Body of pancreas (tissue), 4 donors: ENCODE results near the gene ZFR. TPM values are rescaled to one million over a fixed set of nuclear protein-coding genes. Genes with fewer than 3 reads are reported as not detected.
"Not testable (repeated sequence)": the region's sequence is repeated elsewhere in the genome, so short reads cannot be mapped to it uniquely, and the experiment has no call there.

Experiments used
- ATAC-seq: fragments of 150-250 bp; one replicate; pipeline ENCODE4 v1.9.1; 2016
- DNase-seq, 4 donors: peaks; one replicate each; pipeline ENCODE4 v3.0.0-alpha.2; 2019
- H3K27ac ChIP-seq, 4 donors: fragments of 200-600 bp; sonication (generic); 1 replicate in 3 of 4; 2 replicates in 1 of 4; pipeline versions ENCODE4 v1.5.1 to v1.6.1; 2016 to 2019; ENCODE audit warnings: mild to moderate bottlenecking in 1 of 4, mixed read lengths in 1 of 4, moderate library complexity in 1 of 4
- H3K27me3 ChIP-seq, 2 donors: fragments of 200-600 bp; sonication (generic); one replicate each; pipeline ENCODE4 v1.6.0; 2016; ENCODE audit warnings: mild to moderate bottlenecking in 1 of 2
- H3K36me3 ChIP-seq, 2 donors: fragments of 200-600 bp; sonication (generic); replicated peaks in 1 of 2; 2 replicates each; pipeline ENCODE4 v1.5.1; 2016; ENCODE audit warnings: low read depth in 2 of 2; ENCODE audit not compliant: insufficient read depth in 1 of 2
- H3K4me1 ChIP-seq: fragments of 200-600 bp; sonication (generic); one replicate; pipeline ENCODE4 v1.6.0; 2016
- H3K4me3 ChIP-seq, 2 donors: fragments of 200-600 bp; sonication (generic); 1 replicate in 1 of 2; 2 replicates in 1 of 2; pipeline ENCODE4 v1.5.1; 2016 to 2019
- H3K9me3 ChIP-seq, 3 donors: fragments of 200-600 bp; sonication (generic); 1 replicate in 2 of 3; 2 replicates in 1 of 3; pipeline ENCODE4 v1.5.1; 2016
- CTCF ChIP-seq, 7 experiments: fragments of 450-650 bp in 4 of 7; fragments of 200-600 bp in 3 of 7; sonication (generic) in 3 of 7; IDR thresholded peaks; one replicate each; pipeline ENCODE4 v1.5.1; 2016 to 2019; ENCODE audit warnings: antibody characterized with exemption in 7 of 7
- POLR2A ChIP-seq, 3 donors: fragments of 450-650 bp; IDR thresholded peaks; one replicate each; pipeline ENCODE4 v1.6.1; 2016; ENCODE audit warnings: antibody characterized with exemption in 3 of 3, mild to moderate bottlenecking in 2 of 3
- WGBS, 2 donors: methylation state at CpG; one replicate each; pipeline ENCODE4 v1.1.5; 2017; 5-methylcytosine and 5-hydroxymethylcytosine counted together
- intact Hi-C: fragments of 100-400 bp; cut with DNase I; formaldehyde crosslinking; loops from one replicate; pipeline ENCODE4 v1.15.1; 2023
- total RNA-seq, 2 donors: library from RNA; depleted of rRNA; stranded (reverse); fragments of >200 nt; gene quantifications; one replicate each; pipeline ENCODE4 v1.1.0, GENCODE V29; 2016

The ZFR gene
- total RNA-seq, 2 donors from 2014 or later: 25.1 to 48.0 TPM

- intact Hi-C loops: no loop called here
These were observed 119.5 kb downstream of the ZFR start for GRCh38 chr5:32325062-32325461.

GRCh38 chr5:32323741-32324140 is 120.8 kb downstream of the ZFR start:
- TF ChIP-seq POLR2A (IDR thresholded peaks at IDR 0.05) (no peak), CTCF (IDR thresholded peaks at IDR 0.05) (no peak)
- no peaks in the 10 kb centered on the region for H3K27me3 ChIP-seq
- ATAC-seq (no peak), DNase-seq (no peak)
- H3K27ac ChIP-seq: no peak overlapping the region
- H3K4me1 ChIP-seq: peaks cover 10% of the 10 kb centered on the region
- no peak overlapping the region for H3K4me3 ChIP-seq
- no peaks in the 10 kb centered on the region for H3K9me3 ChIP-seq
- no peaks in the 10 kb centered on the region for H3K36me3 ChIP-seq
- intact Hi-C loops: loop anchor here (5.0 kb wide), 1 partner anchor 91 kb away; no protein-coding TSS in a partner anchor
- 86 to 91% methylated on average over 8 of the region's 8 CpGs for WGBS, 2 donors

More at GRCh38 chr5:32325062-32325461, 119.5 kb downstream of the ZFR start:
- H3K27me3 ChIP-seq: no peaks in the 10 kb centered on the region
- H3K4me1 ChIP-seq: peaks cover 21% of the 10 kb centered on the region
- no peaks in the 10 kb centered on the region for H3K36me3 ChIP-seq
- no peak for DNase-seq
- no peak overlapping the region for H3K4me3 ChIP-seq
- H3K9me3 ChIP-seq: no peaks in the 10 kb centered on the region
- peak overlapping the region in 1 of 4 donors; percentile 42 for H3K27ac ChIP-seq
- WGBS, 2 donors: 59 to 72% methylated on average over 3 of the region's 3 CpGs
- TF ChIP-seq POLR2A (IDR thresholded peaks at IDR 0.05) (no peak), CTCF (IDR thresholded peaks at IDR 0.05) (no peak)
- no peak for ATAC-seq

- Histone ChIP-seq H3K4me3 (no peak overlapping the region), H3K27me3 (no peaks in the 10 kb centered on the region), H3K4me1 (peaks cover 10% of the 10 kb centered on the region), H3K27ac (no peak overlapping the region), H3K9me3 (no peaks in the 10 kb centered on the region), H3K36me3 (no peaks in the 10 kb centered on the region)
- intact Hi-C loops: loop anchor here (5.0 kb wide), 1 partner anchor 91 kb away; no protein-coding TSS in a partner anchor
- ATAC-seq: no peak
- no peak for DNase-seq
- 91 to 97% methylated on average over 9 to 12 of the region's 12 CpGs for WGBS, 2 donors
- TF ChIP-seq POLR2A (IDR thresholded peaks at IDR 0.05): no peak
- TF ChIP-seq CTCF (IDR thresholded peaks at IDR 0.05): no peak
These were observed 121.7 kb downstream of the ZFR start for GRCh38 chr5:32322882-32323281.

- DNase-seq, ATAC-seq, H3K4me3 ChIP-seq, H3K27me3 ChIP-seq, H3K9me3 ChIP-seq, H3K27ac ChIP-seq, H3K36me3 ChIP-seq: not testable (repeated sequence)
- intact Hi-C loops: loop anchor here (5.0 kb wide), 1 partner anchor 89 kb away; no protein-coding TSS in a partner anchor
- H3K4me1 ChIP-seq: peaks cover 10% of the 10 kb centered on the region
- WGBS, 2 donors: 93 to 95% methylated on average over 2 of the region's 2 CpGs
These were observed 122.8 kb downstream of the ZFR start for GRCh38 chr5:32321787-32322186.

- no peak for TF ChIP-seq CTCF (IDR thresholded peaks at IDR 0.05)
- no peak for TF ChIP-seq POLR2A (IDR thresholded peaks at IDR 0.05)
- H3K27me3 ChIP-seq: no peaks in the 10 kb centered on the region
- 33 to 86% methylated on average over 1 to 10 of the region's 10 CpGs for WGBS, 2 donors
- no peak overlapping the region for H3K4me3 ChIP-seq
- no peak overlapping the region for H3K27ac ChIP-seq
- intact Hi-C loops: loop anchor here (5.0 kb wide), 1 partner anchor 88 kb away; no protein-coding TSS in a partner anchor
- H3K9me3 ChIP-seq: no peaks in the 10 kb centered on the region
- no peak for ATAC-seq
- no peaks in the 10 kb centered on the region for H3K36me3 ChIP-seq
- no peak for DNase-seq
- H3K4me1 ChIP-seq: peaks cover 2% of the 10 kb centered on the region
These were observed 124.0 kb downstream of the ZFR start for GRCh38 chr5:32320576-32320975.
